Astrocyte (in vitro differentiated cells and primary cell): Measurements from ENCODE around the gene CDH18.

Source experiments
- CTCF ChIP-seq: IDR thresholded peaks from 2 replicates; pipeline ENCODE4 v1.5.1; 2011; ENCODE audit warnings: low read depth, mild to moderate bottlenecking, inconsistent platforms, low read length, moderate library complexity; ENCODE audit not compliant: insufficient read depth
- EZH2 ChIP-seq: IDR thresholded peaks from 2 replicates; pipeline ENCODE4 v1.6.1; 2012; ENCODE audit warnings: mild to moderate bottlenecking, low read length, inconsistent platforms; ENCODE audit not compliant: insufficient read depth

- no peak for TF ChIP-seq EZH2
- no peak for TF ChIP-seq CTCF
Measured at GRCh38 chr5:19927170-19927569, 60.8 kb downstream of the CDH18 start.
